Uterus (tissue), 2 donors: ENCODE results near the gene ZNF639.
A peak's percentile ranks its signal among the peaks of the same experiment; 100 is the strongest.

Experiments used
- CTCF ChIP-seq, 4 experiments: fragments of 200-600 bp in 2 of 4; fragments of 450-650 bp in 2 of 4; sonication (generic) in 2 of 4; IDR thresholded peaks; one replicate each; pipeline ENCODE4 v1.5.1; 2016 to 2019; ENCODE audit warnings: antibody characterized with exemption in 4 of 4, mild to moderate bottlenecking in 2 of 4, moderate library complexity in 1 of 4
- POLR2A ChIP-seq, 2 donors: fragments of 450-650 bp; IDR thresholded peaks; one replicate each; pipeline ENCODE4 v1.6.1; 2016; ENCODE audit warnings: antibody characterized with exemption in 2 of 2, mild to moderate bottlenecking in 1 of 2, moderate library complexity in 1 of 2

GRCh38 chr3:179322286-179323196 is at the start of gene ZNF639:
- TF ChIP-seq CTCF (IDR thresholded peaks at IDR 0.05): peak; percentile 66 to 94 (median 90)
- peak; percentile 69 to 90 for TF ChIP-seq POLR2A (IDR thresholded peaks at IDR 0.05)
